MCF 10A (cell line): Measurements from ENCODE around the gene IRF1. TPM values are rescaled to one million over a fixed set of nuclear protein-coding genes. Genes with fewer than 3 reads are reported as not detected.

ENCODE experiments used
- BruUV-seq: library from RNA; stranded (reverse); fragments of 400-500 nt; replicated peaks from 2 replicates; lab custom pipeline; 2021; lab: Mats Ljungman, UMichigan
- CTCF ChIA-PET: fragments of 300-600 bp; sonication (Branson Sonifier 250); formaldehyde crosslinking; extraction: SDS; loops from one replicate; lab custom pipeline; 2021; ENCODE audit warnings: antibody characterized with exemption, inconsistent platforms; lab: Yijun Ruan, JAX
- POLR2A ChIA-PET: fragments of 300-600, 350-650 bp; sonication (Branson Sonifier 250); formaldehyde crosslinking; extraction: SDS; loops from one replicate; lab custom pipeline; 2020; ENCODE audit warnings: antibody characterized with exemption, inconsistent platforms; lab: Yijun Ruan, JAX
- DNase-seq: peaks from one replicate; pipeline ENCODE4 v3.0.0-alpha.2; 2018; ENCODE audit not compliant: unreplicated experiment
- H3K27ac Mint-ChIP-seq: one replicate; pipeline ENCODE4 v1.8.0; 2022; ENCODE audit warnings: mild to moderate bottlenecking, low read depth, mixed read lengths; ENCODE audit not compliant: unreplicated experiment
- H3K27me3 Mint-ChIP-seq: one replicate; pipeline ENCODE4 v1.8.0; 2022; ENCODE audit warnings: mixed read lengths; ENCODE audit not compliant: insufficient read depth, unreplicated experiment
- H3K36me3 Mint-ChIP-seq: one replicate; pipeline ENCODE4 v1.8.0; 2022; ENCODE audit warnings: mild to moderate bottlenecking, moderate library complexity, mixed read lengths; ENCODE audit not compliant: insufficient read depth, unreplicated experiment
- H3K4me1 Mint-ChIP-seq: one replicate; pipeline ENCODE4 v1.8.0; 2022; ENCODE audit warnings: mixed read lengths; ENCODE audit not compliant: insufficient read depth, unreplicated experiment
- H3K4me3 Mint-ChIP-seq: one replicate; pipeline ENCODE4 v1.8.0; 2022; ENCODE audit warnings: mild to moderate bottlenecking, moderate library complexity, mixed read lengths; ENCODE audit not compliant: unreplicated experiment
- H3K9me3 Mint-ChIP-seq: one replicate; pipeline ENCODE4 v1.8.0; 2022; ENCODE audit warnings: mixed read lengths; ENCODE audit not compliant: unreplicated experiment
- intact Hi-C: fragments of 100-400 bp; cut with micrococcal nuclease; formaldehyde crosslinking; loops from 2 replicates; pipeline ENCODE4 v1.14.1; 2022
- total RNA-seq: library from RNA; stranded (reverse); gene quantifications from 2 replicates; pipeline ENCODE4 v1.2.3, GENCODE V29; 2022
- TF ChIP-seq, protein P1 (sequence below): fragments of 200-600 bp; IDR thresholded peaks from one replicate; pipeline ENCODE4 v1.8.0; 2022; ENCODE audit warnings: antibody characterized with exemption, mild to moderate bottlenecking; ENCODE audit not compliant: unreplicated experiment

The IRF1 gene
- total RNA-seq, 1 experiment from 2014 or later = 18.7 TPM

DNA sequence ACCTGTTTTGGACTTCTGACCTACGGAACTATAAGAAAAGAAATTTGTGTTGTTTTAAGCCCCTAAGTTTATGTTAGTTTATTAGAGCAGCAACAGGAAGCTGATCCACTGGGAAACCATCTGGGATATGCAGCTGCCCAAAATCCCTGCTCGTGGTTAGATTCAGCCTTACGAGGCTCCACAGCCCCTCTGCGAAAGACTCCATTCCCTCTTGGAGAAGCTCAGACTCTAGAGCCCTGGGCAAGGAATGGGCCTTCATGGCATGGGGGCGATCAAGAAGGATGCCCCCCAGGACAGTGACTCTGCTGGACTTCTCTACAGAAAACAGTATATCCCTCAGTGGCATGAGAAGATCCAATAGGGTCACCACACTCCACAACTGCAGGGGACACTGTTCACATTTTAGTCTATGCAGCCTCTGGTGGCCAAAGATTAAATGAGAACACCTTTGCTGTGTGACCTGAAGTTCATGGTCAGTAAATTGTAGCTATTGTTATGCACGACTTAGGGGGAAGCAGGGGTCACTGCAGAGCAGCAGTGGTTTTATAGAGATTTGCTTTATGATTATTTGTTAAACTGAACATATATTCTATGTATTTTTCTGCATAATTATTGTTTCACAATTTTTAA lies 21.1 kb downstream of the IRF1 start:
- no peak overlapping the region for H3K27ac Mint-ChIP-seq
- DNase-seq = no peak
- POLR2A ChIA-PET = interaction anchor here (1.1 to 2.6 kb wide), 4 partner anchors 11 to 80 kb away, joined by 3 to 12 read pairs (median 5); partner anchors contain the start of gene IRF1
- TF ChIP-seq, protein P1, sequence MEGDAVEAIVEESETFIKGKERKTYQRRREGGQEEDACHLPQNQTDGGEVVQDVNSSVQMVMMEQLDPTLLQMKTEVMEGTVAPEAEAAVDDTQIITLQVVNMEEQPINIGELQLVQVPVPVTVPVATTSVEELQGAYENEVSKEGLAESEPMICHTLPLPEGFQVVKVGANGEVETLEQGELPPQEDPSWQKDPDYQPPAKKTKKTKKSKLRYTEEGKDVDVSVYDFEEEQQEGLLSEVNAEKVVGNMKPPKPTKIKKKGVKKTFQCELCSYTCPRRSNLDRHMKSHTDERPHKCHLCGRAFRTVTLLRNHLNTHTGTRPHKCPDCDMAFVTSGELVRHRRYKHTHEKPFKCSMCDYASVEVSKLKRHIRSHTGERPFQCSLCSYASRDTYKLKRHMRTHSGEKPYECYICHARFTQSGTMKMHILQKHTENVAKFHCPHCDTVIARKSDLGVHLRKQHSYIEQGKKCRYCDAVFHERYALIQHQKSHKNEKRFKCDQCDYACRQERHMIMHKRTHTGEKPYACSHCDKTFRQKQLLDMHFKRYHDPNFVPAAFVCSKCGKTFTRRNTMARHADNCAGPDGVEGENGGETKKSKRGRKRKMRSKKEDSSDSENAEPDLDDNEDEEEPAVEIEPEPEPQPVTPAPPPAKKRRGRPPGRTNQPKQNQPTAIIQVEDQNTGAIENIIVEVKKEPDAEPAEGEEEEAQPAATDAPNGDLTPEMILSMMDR = no peak
- CTCF ChIA-PET = interaction anchor here (0.5 to 3.2 kb wide), 10 partner anchors 8 to 107 kb away, joined by 3 to 12 read pairs (median 4); no protein-coding TSS in a partner anchor
- H3K9me3 Mint-ChIP-seq = no peaks in the 10 kb centered on the region
- H3K36me3 Mint-ChIP-seq = peaks cover 12% of the 10 kb centered on the region
- intact Hi-C loops = no loop called here
- H3K4me1 Mint-ChIP-seq = peaks cover 13% of the 10 kb centered on the region
- no TSS peak for BruUV-seq
- no peaks in the 10 kb centered on the region for H3K27me3 Mint-ChIP-seq
- no peak overlapping the region for H3K4me3 Mint-ChIP-seq

DNA sequence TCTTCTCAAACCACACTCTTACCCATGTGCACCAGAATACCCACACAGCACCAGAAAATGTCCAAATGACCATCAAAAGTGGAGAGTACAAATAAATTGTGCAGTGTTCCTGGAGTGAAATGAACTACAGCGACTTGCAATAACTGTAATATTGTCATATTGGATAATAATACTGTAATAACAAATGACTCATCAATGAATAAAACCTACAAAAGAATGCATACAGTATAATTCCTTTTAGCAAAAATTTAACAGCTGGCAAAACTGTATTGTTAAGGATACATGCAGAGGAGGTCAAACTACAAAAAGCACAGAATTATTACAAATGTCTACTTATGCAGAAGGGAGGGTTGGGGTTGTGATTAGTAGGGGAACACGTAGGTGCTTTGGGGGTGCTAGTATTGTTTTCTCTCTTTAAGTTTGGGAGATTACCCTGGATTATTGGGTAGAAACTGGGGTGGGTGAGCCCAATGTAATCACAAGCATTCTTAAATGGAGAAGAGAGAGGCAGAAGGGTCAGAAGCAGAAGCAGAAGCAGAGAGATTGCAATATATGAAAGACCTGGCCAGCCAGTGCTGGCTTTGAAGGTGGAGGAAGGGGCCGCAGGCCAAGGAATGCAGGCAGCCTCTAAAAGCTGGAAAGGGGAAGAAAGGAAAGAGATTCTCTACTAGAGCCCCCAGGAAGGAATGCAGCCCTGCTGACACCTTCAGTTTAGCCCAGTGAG lies 21.8 kb downstream of the IRF1 start:
- no peak overlapping the region for H3K4me3 Mint-ChIP-seq
- intact Hi-C loops = no loop called here
- H3K4me1 Mint-ChIP-seq = peaks cover 18% of the 10 kb centered on the region
- ChIA-PET CTCF (interaction anchor here (0.5 to 3.2 kb wide), 5 partner anchors 16 to 235 kb away, joined by 3 to 12 read pairs (median 4); no protein-coding TSS in a partner anchor), POLR2A (interaction anchor here (2.6 kb wide), 1 partner anchor 21 kb away, joined by 12 read pairs; the partner anchor contains the start of gene IRF1)
- peaks cover 12% of the 10 kb centered on the region for H3K36me3 Mint-ChIP-seq
- no peaks in the 10 kb centered on the region for H3K9me3 Mint-ChIP-seq
- no peak for DNase-seq
- TF ChIP-seq, protein P1 = no peak
- no peaks in the 10 kb centered on the region for H3K27me3 Mint-ChIP-seq
- H3K27ac Mint-ChIP-seq = no peak overlapping the region
- no TSS peak for BruUV-seq

DNA sequence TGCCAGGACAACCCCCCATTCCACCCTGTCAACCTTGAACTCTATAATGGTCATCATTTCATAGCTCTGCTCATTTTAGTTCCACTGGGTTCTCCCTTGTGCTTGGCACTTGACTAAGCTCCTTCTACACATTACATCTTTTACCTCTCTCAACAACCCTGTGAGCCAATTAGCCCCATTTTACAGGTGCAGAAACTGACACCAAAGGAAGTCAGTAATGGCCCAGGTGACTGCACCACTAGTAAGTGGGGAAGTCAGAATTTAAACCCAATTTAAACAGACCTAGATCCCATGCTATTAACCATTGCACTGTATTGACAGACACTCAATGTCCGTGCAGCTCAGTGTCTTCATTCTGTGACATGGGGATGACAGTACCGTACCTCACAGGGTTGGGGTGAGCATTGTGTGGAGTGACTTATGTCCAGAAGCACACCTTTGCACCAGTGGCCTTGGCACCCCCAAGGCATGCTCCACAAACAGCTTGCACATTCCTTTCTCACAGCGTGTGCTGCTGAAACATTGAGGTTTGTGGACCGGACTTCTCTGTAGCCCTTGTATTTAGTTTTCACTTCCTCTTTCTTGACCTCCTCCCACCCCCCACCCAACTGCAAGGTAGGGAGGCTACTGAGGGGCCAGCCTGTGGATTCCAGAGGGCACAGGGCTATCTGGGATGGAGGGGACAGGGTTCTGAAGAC lies 23.1 kb downstream of the IRF1 start:
- H3K27me3 Mint-ChIP-seq = no peaks in the 10 kb centered on the region
- ChIA-PET CTCF (interaction anchor here (0.7 to 1.0 kb wide), 3 partner anchors 31 to 47 kb away, joined by 3 read pairs; no protein-coding TSS in a partner anchor), POLR2A (interaction anchor here (1.1 kb wide), 1 partner anchor 13 kb away, joined by 3 read pairs; no protein-coding TSS in a partner anchor)
- peaks cover 18% of the 10 kb centered on the region for H3K4me1 Mint-ChIP-seq
- no peak for DNase-seq
- H3K27ac Mint-ChIP-seq = no peak overlapping the region
- peaks cover 12% of the 10 kb centered on the region for H3K36me3 Mint-ChIP-seq
- TF ChIP-seq, protein P1 = no peak
- H3K9me3 Mint-ChIP-seq = no peaks in the 10 kb centered on the region
- BruUV-seq = no TSS peak
- no peak overlapping the region for H3K4me3 Mint-ChIP-seq
- intact Hi-C loops = no loop called here
